ENCODE results near the gene LMNA.

Gene LMNA

GRCh38 chr1:156090138-156090839, 24.2 kb upstream of the LMNA start:
- H3K4me3 ChIP-seq (ENCODE audit: control insufficient read depth, low read depth, low read length), result no peak overlapping the region
- no peak for TF ChIP-seq CTCF (IDR thresholded peaks at IDR 0.05; ENCODE audit: control insufficient read depth, insufficient read depth, low read depth, low read length, missing control alignments)
- no peak for DNase-seq (ENCODE audit: low read depth)

- peak; percentile 72 for TF ChIP-seq CTCF (IDR thresholded peaks at IDR 0.05; ENCODE audit: control insufficient read depth, insufficient read depth, low read depth, low read length, missing control alignments)
- no peak for DNase-seq (ENCODE audit: low read depth)
- H3K4me3 ChIP-seq (ENCODE audit: control insufficient read depth, low read depth, low read length), result no peak overlapping the region
These were observed 23.7 kb upstream of the LMNA start for GRCh38 chr1:156090840-156091188.

GRCh38 chr1:156091610-156092009, 22.9 kb upstream of the LMNA start:
- DNase-seq (ENCODE audit: low read depth), result no peak
- no peak overlapping the region for H3K4me3 ChIP-seq (ENCODE audit: control insufficient read depth, low read depth, low read length)
- no peak for TF ChIP-seq CTCF (IDR thresholded peaks at IDR 0.05; ENCODE audit: control insufficient read depth, insufficient read depth, low read depth, low read length, missing control alignments)

- DNase-seq (ENCODE audit: low read depth), result no peak
- no peak overlapping the region for H3K4me3 ChIP-seq (ENCODE audit: control insufficient read depth, low read depth, low read length)
- no peak for TF ChIP-seq CTCF (IDR thresholded peaks at IDR 0.05; ENCODE audit: control insufficient read depth, insufficient read depth, low read depth, low read length, missing control alignments)
These were observed 18.5 kb upstream of the LMNA start for GRCh38 chr1:156095906-156096508.

GRCh38 chr1:156096640-156097391, 17.7 kb upstream of the LMNA start:
- no peak overlapping the region for H3K4me3 ChIP-seq (ENCODE audit: control insufficient read depth, low read depth, low read length)
- peak; percentile 97 for TF ChIP-seq CTCF (IDR thresholded peaks at IDR 0.05; ENCODE audit: control insufficient read depth, insufficient read depth, low read depth, low read length, missing control alignments)
- no peak for DNase-seq (ENCODE audit: low read depth)

- no peak for TF ChIP-seq CTCF (IDR thresholded peaks at IDR 0.05; ENCODE audit: control insufficient read depth, insufficient read depth, low read depth, low read length, missing control alignments)
- no peak overlapping the region for H3K4me3 ChIP-seq (ENCODE audit: control insufficient read depth, low read depth, low read length)
- DNase-seq (ENCODE audit: low read depth), result no peak
These were observed 16.9 kb upstream of the LMNA start for GRCh38 chr1:156097499-156098178.

Measured in AG09309 (cell line).